ENCODE measurements around the gene HDAC11.
"Not testable (repeated sequence)": the region's sequence is repeated elsewhere in the genome, so short reads cannot be mapped to it uniquely, and the experiment has no call there.

- TF ChIP-seq REST (IDR thresholded peaks at IDR 0.05; ENCODE audit: insufficient replicate concordance, low read depth); CTCF (IDR thresholded peaks at IDR 0.05; ENCODE audit: insufficient read depth, low read length); POLR2AphosphoS5 (IDR thresholded peaks at IDR 0.05; ENCODE audit: low read depth); GABPA (IDR thresholded peaks at IDR 0.05; ENCODE audit: low read depth); SPI1 (IDR thresholded peaks at IDR 0.05; ENCODE audit: borderline replicate concordance, low read depth): not testable (repeated sequence)
Observed at GRCh38 chr3:13499246-13499645, 19.1 kb downstream of the HDAC11 start.

Measured in HL-60 (cell line).